NCI-H2196 treated with DMSO at 0.1 percent for 48 hours (cell line): ENCODE results near the gene CRX.
"Not testable (repeated sequence)": the region's sequence is repeated elsewhere in the genome, so short reads cannot be mapped to it uniquely, and the experiment has no call there.

ENCODE experiments used
- DNase-seq: peaks from one replicate; lab custom pipeline; 2025; ENCODE audit not compliant: unreplicated experiment; lab: John Stamatoyannopoulos, UW

Gene CRX

DNA sequence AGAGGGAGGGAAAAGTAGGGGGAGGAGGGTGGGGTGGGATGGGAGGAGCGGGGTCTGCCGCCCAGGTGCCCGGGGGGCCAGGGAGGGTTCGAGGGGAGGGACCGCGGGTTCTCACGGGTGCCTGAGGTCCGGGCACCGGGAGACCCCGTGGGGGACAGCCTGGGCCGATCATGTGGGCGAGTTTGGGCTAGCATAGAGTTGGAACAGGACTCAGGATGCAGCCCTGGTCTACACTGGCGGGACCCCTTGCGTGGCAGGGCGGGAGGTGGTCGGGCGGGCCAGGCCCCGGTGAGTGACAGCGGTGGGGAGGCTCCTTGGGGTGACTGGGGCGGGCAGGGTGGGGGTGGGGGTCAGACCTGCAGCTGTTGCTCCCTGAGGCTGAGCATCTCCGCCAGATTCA is 18.6 kb upstream of the CRX start:
- DNase-seq, result not testable (repeated sequence)

DNA sequence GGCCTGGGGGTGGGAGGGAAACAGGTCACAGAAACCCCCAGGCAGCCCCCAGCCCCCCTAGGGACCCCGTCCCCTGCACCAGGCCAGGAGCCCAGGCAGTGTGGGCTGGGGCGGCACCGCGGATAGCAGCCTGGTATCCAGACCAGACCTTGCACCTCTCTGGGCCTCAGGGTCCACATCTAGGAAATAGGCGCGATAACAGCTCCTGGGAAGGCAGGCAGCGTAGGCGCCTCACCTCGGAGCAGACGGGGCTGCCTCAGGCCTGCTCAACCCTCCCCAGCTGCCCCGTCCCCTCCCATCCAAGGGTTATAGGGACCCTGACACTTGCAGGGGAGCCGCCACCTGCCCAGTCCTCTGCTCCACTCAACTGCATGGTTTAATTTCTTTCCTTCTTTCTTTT is 18.1 kb upstream of the CRX start:
- DNase-seq, result not testable (repeated sequence)

DNA sequence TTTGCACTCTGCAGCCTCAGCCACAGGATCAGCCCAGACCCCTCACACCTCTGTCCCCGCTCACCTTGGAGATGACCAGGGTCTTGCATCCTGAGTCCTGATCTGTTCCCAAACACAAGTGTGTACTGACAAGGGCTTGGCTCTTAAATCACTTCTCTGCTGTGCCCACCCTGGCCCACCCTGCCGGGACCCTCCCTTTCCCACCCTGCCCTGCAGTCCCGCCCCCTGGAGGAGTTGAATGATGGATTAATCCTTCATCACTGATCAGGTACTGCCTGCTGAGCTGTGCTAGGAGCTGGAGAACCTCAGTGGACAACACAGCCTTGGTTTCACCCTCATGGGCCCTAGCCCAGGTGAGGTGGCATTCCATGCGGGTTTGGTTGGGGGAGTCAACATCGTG is 17.3 kb upstream of the CRX start, which contains the start of gene TPRX1:
TSS of gene TPRX1 (minus strand) at position 101 of the 400 bp plus-strand sequence. CDS start at position 89, 12 bp downstream.
- DNase-seq, result not testable (repeated sequence)

GRCh38 chr19:47805313-47805712 is 16.4 kb upstream of the CRX start:
- no peak for DNase-seq

- no peak for DNase-seq
Observed at GRCh38 chr19:47806435-47806834, 15.3 kb upstream of the CRX start.

- no peak for DNase-seq
Observed at GRCh38 chr19:47813304-47813994, 8.3 kb upstream of the CRX start.

GRCh38 chr19:47813995-47814328 is 7.8 kb upstream of the CRX start:
- DNase-seq, result no peak

- not testable (repeated sequence) for DNase-seq
Observed at GRCh38 chr19:47816270-47816669, 5.5 kb upstream of the CRX start.

DNA sequence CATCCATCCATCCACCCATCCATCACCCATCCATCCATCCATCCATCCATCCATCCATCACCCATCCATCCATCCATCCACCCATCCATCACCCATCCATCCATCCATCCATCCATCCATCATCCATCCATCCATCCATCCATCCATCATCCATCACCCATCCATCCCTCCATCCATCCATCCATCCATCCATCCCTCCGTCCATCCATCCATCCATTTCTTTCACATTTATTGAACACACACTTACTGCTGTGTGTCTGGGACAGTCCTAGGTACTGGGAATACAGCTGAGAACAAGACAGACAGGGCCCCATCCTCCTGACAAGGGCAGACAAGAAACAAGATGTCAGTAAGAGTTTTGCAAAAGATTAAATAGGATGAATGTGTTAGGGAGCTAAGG is 3.5 kb upstream of the CRX start:
- not testable (repeated sequence) for DNase-seq

DNA sequence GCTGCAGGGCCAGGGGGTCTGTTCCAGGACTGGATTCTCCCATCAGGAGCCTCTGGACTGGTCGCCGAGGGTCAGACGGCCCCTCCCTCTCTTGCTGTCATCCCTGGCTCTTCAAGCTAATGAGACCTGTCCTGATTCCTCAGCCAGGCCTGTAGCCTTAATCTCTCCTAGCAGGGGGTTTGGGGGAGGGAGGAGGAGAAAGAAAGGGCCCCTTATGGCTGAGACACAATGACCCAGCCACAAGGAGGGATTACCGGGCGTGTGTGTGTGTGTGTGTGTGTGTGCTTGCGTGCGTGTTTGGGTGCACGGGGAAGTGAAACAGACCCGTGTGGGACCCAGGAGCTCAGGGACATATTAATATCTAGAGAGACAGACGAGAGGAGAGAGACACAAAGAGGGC is 1.9 kb upstream of the CRX start:
- no peak for DNase-seq

DNA sequence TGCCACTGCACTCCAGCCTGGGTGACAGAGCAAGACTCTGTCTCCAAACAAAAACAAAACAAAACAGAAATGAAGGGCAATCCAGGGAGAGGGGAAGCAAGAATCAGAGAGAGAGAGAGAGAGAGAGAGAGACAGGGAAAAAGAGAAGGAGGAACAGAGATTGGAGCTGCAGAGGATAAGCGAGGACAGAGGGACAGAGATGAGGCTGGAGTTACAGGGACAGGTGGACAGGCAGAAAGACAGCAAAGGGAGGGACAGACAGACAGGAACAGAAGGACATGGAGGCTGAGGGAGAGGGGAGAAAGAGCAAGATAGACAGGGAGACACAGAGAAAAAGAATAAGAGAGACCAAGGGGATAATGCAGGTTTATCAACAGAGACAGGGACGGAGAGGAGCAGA is 1.3 kb upstream of the CRX start:
- DNase-seq, result no peak

DNA sequence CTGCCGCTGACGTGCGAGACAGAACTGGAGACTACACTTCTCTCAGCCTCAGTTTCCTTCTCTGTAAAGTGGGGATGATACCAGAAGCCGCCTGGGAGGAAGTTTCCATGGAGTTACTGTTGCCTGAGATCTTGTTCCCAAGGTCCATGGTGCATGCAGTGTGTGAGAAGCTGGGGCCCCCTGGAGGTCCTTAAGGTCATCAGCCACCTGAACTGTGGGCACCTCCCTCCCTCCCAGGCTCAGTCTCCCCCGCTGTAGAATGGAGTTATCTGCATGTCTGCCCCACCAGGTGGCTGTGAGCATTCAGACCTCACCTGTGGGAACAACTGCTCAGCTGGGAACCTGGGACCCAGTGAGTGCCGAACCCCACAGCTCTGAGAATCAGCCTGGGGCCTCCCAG is 2.7 kb downstream of the CRX start:
- DNase-seq, result no peak

- DNase-seq, result no peak
Observed at GRCh38 chr19:47826800-47827199, 5.1 kb downstream of the CRX start.

DNA sequence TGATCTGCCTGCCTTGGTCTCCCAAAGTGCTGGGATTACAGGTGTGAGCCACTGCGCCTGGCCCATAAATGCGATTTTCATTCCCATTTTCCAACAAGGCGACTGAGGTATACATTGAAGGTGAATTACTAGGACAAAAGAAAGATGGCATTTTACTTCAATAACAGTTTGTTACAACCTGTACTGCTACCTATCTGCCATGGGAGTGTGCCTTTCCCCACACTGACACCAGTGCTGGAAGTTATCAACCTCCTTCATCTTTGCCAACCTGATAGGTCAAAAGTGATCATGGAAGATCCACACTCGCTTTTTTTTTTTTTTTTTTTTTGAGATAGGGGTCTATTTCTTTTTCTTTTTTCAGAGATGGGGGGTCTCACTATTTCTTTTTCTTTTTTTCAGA is 11.0 kb downstream of the CRX start:
- no peak for DNase-seq

- DNase-seq, result no peak
Observed at GRCh38 chr19:47836038-47836437, 14.3 kb downstream of the CRX start.

DNA sequence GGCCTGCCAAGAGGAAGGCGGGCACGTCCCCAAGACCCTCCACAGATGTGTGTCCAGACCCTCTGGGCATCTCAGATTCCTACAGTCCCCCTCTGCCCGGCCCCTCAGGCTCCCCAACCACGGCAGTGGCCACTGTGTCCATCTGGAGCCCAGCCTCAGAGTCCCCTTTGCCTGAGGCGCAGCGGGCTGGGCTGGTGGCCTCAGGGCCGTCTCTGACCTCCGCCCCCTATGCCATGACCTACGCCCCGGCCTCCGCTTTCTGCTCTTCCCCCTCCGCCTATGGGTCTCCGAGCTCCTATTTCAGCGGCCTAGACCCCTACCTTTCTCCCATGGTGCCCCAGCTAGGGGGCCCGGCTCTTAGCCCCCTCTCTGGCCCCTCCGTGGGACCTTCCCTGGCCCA is 17.7 kb downstream of the CRX start:
- DNase-seq, result no peak

DNA sequence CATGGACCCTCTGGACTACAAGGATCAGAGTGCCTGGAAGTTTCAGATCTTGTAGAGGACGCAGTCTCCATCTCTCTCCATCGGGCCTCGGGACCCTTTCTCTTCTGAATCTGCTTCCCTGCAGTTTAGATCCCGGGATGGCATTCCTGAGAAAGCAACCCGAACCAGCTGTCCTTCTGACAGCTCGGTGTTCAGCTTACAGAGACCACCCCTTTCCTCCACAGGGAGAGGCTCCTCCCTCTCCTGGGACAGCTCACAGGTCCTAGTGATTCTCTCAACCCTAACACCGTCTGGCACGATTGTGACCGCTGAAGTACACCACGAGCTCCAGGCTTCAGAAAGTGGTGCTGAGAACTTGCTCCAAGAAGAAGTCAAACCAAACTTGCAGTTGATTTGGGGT is 18.2 kb downstream of the CRX start:
- no peak for DNase-seq

DNA sequence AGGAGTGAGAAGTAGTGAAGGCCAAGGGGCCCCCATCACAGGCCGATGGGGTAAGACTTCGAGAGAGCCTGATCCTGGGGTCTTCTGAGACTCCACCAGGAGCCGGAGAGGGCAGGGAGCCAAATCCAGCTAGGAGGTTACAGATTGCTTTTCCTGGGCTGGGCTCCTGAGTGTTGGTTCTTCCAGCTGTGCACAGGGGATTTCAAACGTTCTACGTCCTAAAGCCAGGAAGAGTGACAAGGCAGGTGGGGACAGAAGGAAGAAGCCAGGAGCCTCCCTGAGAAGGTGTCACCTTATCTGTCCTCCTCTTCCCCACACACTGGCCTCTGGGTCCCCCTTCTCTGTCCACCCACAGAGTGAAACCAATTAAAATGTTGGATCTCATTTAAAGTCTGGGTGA is 21.2 kb downstream of the CRX start:
- DNase-seq, result no peak

GRCh38 chr19:47848425-47848822 is 26.7 kb downstream of the CRX start:
- no peak for DNase-seq

- no peak for DNase-seq
Observed at GRCh38 chr19:47848823-47849473, 27.2 kb downstream of the CRX start.

DNA sequence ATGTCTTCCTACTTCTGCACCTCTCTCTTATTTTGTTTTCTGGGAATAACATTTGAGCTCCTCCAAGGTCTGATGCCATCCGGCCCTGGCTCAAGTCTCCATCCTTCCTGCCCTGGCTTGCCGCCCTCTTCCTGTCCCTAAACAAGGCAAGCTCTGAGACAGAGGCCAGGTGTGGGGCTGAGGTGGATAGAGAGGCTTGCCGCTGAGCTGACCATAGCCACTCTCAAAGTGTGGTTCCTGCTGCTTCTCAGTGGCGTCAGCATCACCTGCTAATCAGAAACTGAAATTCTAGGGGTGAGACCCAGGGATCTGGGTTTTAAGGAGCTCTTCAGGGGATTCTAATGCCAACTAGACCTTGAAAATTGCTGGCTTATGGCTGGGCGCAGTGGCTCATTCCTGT is 31.3 kb downstream of the CRX start:
- no peak for DNase-seq

- no peak for DNase-seq
Observed at GRCh38 chr19:47854459-47854858, 32.7 kb downstream of the CRX start.

GRCh38 chr19:47858231-47858630 is 36.5 kb downstream of the CRX start:
- DNase-seq, result not testable (repeated sequence)
